Psoas muscle (tissue), 8 donors: ENCODE results near the gene ENSA. TPM values are rescaled to one million over a fixed set of nuclear protein-coding genes. Genes with fewer than 3 reads are reported as not detected.

Experiments used
- ATAC-seq, 4 donors: fragments of 200-7000 bp; cut with Tn5 transposase; one replicate each; pipeline ENCODE4 v1.9.1; 2020; ENCODE audit warnings: moderate library complexity in 3 of 4, mild to moderate bottlenecking in 2 of 4
- DNase-seq, 2 donors: peaks; one replicate each; pipeline ENCODE4 v3.0.0-alpha.2; 2020
- H3K27ac ChIP-seq: fragments of 200-600 bp; one replicate; pipeline ENCODE4 v1.8.0; 2022
- H3K27me3 ChIP-seq, 3 donors: fragments of 200-600 bp in 1 of 3; one replicate each; pipeline versions ENCODE4 v1.6.1 to v1.8.0; 2013 to 2022; ENCODE audit warnings: low read length in 2 of 3, mild to moderate bottlenecking in 2 of 3, moderate library complexity in 1 of 3; ENCODE audit not compliant: insufficient read depth in 3 of 3
- H3K36me3 ChIP-seq, 2 donors: fragments of 200-600 bp in 1 of 2; one replicate each; pipeline versions ENCODE4 v1.6.1 to v1.8.0; 2013 to 2022; ENCODE audit warnings: low read depth in 1 of 2, mild to moderate bottlenecking in 1 of 2, moderate library complexity in 1 of 2; ENCODE audit not compliant: insufficient read depth in 1 of 2
- H3K4me1 ChIP-seq: fragments of 200-600 bp; one replicate; pipeline ENCODE4 v1.8.0; 2022
- H3K4me3 ChIP-seq: fragments of 200-600 bp; one replicate; pipeline ENCODE4 v1.8.0; 2022; ENCODE audit warnings: mild to moderate bottlenecking
- H3K9me3 ChIP-seq: fragments of 200-600 bp; one replicate; pipeline ENCODE4 v1.8.0; 2022
- WGBS, 3 donors: extraction: QIAGEN DNeasy Blood & Tissue Kit; methylation state at CpG; one replicate each; pipeline versions ENCODE4 v1.1.6 to v1.1.7; 2013; 5-methylcytosine and 5-hydroxymethylcytosine counted together
- intact Hi-C, 2 donors: fragments of 100-400 bp; cut with DNase I; formaldehyde crosslinking; loops; one replicate each; pipeline versions ENCODE4 v1.11.0 to v1.14.2; 2022
- polyA plus RNA-seq, 3 donors: library from polyadenylated mRNA; stranded (reverse); fragments of 200-250 nt; gene quantifications; one replicate each; pipeline ENCODE4 v1.2.3, GENCODE V29; 2013
- total RNA-seq, 4 donors: library from RNA; stranded (reverse); fragmentation: NEBNext Ultra II Directional in 2 of 4; extraction: Animal tissue kit (Norgen Biotek cat#: 25700) in 2 of 4; gene quantifications; one replicate each; pipeline versions ENCODE4 v1.2.1 to v1.2.4, GENCODE V29; 2021 to 2023
- TF ChIP-seq, protein P1 (sequence below): fragments of 200-600 bp; IDR thresholded peaks from one replicate; pipeline ENCODE4 v1.8.0; 2022; ENCODE audit warnings: antibody characterized with exemption
- donor health status: healthy with polysubstance abuse.
- donor health status: DM: no; HTN: no; CAD: no; lungs with moderate emphysema.
- donor health status: Bipolar disorder and iron deficiency.
- donor health status: healthy.
- donor health status: DM: yes; HTN: yes; CAD: no.
- donor health status: DM: no; HTN: no; CAD: no.
- donor health status: DM: no; HTN: no; CAD: no.
- donor health status: DM: yes; HTN: yes; CAD: no.

Gene ENSA
- total and polyA plus RNA-seq, 7 donors: 76.7 to 199 (median 160) TPM

DNA sequence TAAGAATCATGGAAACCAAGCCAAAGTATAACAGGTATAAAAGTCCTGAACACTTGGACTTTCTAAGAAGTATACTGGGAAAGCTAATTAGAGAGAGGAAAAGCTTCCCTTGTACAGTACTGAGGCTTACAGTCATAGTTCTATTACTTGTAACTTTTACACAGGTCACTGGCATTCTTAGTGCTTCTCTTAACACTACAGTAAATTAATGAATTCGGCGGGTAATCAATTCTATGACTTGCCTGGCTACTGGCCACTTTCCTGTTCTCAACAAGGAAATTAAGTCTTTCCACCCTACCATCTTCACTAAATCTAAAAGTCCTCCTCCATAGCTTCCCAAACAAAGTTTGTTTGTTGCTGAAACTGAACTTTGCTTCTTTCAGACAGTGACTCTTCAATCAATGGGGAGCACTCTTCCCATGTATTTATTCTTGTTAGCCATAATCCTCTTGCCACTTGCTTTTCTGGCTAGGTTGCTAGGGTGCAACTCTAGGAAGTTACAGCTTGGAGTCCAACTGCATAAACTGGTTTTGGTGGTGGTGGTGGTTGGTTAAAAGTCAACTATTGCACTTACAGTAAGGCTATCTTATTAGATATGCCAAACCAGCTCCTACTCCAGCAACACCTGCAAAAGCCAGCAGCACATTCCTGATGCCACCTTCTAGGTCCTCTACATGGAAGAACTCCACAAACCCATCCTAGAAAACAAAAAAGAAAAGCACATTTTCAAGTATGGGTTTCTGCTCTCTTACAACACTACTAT lies 52.4 kb downstream of the ENSA start:
- Histone ChIP-seq H3K4me1 (peaks cover 39% of the 10 kb centered on the region), H3K4me3 (peak overlapping the region; percentile 92), H3K27ac (peak overlapping the region; percentile 100), H3K36me3 (peaks cover 18 to 64% of the 10 kb centered on the region in 2 donors), H3K9me3 (no peaks in the 10 kb centered on the region), H3K27me3 (no peaks in the 10 kb centered on the region)
- DNase-seq (no peak), ATAC-seq (no peak)
- 0 to 4% (median 0%) methylated on average over 2 of the region's 2 CpGs for WGBS, 3 donors
- TF ChIP-seq, protein P1, sequence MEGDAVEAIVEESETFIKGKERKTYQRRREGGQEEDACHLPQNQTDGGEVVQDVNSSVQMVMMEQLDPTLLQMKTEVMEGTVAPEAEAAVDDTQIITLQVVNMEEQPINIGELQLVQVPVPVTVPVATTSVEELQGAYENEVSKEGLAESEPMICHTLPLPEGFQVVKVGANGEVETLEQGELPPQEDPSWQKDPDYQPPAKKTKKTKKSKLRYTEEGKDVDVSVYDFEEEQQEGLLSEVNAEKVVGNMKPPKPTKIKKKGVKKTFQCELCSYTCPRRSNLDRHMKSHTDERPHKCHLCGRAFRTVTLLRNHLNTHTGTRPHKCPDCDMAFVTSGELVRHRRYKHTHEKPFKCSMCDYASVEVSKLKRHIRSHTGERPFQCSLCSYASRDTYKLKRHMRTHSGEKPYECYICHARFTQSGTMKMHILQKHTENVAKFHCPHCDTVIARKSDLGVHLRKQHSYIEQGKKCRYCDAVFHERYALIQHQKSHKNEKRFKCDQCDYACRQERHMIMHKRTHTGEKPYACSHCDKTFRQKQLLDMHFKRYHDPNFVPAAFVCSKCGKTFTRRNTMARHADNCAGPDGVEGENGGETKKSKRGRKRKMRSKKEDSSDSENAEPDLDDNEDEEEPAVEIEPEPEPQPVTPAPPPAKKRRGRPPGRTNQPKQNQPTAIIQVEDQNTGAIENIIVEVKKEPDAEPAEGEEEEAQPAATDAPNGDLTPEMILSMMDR: no peak
- intact Hi-C loops: loop anchor here (5.0 kb wide), 1 partner anchor 45 kb away; no protein-coding TSS in a partner anchor

DNA sequence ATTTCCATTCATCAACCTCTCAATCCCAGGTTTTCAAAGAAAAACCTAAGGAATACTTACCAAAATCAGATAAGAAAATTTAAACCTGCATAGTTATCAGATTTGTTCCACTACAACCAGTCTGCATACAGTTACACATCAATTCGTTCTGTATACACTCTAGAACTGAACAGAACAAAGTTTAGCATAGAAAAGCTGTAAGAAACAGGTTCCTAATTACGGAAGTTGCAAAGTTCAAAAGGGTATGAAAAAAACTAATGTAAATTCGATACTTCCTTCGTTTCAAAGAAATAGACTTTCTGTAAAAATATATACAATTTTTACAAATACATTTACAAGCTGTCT lies 53.1 kb downstream of the ENSA start:
- H3K36me3 ChIP-seq: peaks cover 18 to 65% of the 10 kb centered on the region in 2 donors
- H3K27me3 ChIP-seq: no peaks in the 10 kb centered on the region
- 0 to 3% (median 1%) methylated on average over 4 of the region's 4 CpGs for WGBS, 3 donors
- DNase-seq (no peak), ATAC-seq (no peak)
- H3K4me1 ChIP-seq: peaks cover 41% of the 10 kb centered on the region
- H3K27ac ChIP-seq: peak overlapping the region; percentile 100
- intact Hi-C loops: loop anchor here (5.0 kb wide), 1 partner anchor 46 kb away; no protein-coding TSS in a partner anchor
- H3K9me3 ChIP-seq: no peaks in the 10 kb centered on the region
- peak overlapping the region; percentile 92 for H3K4me3 ChIP-seq
- TF ChIP-seq, protein P1: no peak

DNA sequence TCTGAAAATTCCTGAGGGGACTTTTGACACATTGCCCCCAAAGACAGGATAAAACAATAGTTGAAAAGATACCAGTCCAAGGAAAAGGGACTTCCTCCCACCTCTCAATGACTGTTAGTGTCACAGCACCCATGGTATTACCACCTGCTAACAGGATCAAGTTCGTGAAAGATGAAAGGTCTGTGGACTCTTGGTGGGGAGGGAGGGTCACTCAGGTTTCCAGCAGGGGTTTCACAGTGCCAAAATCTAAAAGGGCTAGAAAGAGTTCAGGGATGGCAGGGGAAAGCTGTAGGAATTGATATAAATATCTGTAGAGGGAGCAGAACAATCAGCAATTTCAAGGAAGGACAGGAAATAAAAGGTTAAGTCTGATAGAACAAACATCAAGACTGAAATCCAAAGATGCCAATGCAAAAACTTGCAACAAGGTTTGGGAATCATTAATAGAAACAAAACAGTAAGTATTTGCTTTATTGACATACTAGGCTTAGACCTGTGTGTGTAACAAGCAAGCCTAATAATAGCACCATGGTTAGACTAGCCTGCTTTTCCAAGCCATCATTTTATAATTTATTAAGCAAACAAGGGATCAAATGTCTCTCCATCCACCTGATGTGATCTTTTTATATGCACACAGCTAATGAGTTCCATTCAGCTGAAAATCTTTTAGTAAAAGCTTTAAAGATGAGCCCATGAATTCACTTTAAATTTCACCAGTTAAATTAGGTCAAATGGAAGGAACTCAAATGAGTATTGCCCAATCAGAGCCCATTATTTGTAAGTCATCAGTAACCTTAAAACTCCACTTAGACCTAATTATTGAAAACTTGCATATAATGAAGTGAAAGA lies 53.7 kb downstream of the ENSA start:
- peak overlapping the region; percentile 100 for H3K27ac ChIP-seq
- no peak for DNase-seq
- peak overlapping the region; percentile 92 for H3K4me3 ChIP-seq
- no peaks in the 10 kb centered on the region for H3K27me3 ChIP-seq
- TF ChIP-seq, protein P1: no peak
- H3K36me3 ChIP-seq: peaks cover 18 to 71% of the 10 kb centered on the region in 2 donors
- intact Hi-C loops: loop anchor here (5.0 kb wide), 1 partner anchor 47 kb away; no protein-coding TSS in a partner anchor
- no peaks in the 10 kb centered on the region for H3K9me3 ChIP-seq
- peaks cover 41% of the 10 kb centered on the region for H3K4me1 ChIP-seq
- ATAC-seq: peak; percentile 23 to 62 (median 56)
- 0 to 3% (median 3%) methylated on average over 1 of the region's 1 CpG for WGBS, 3 donors

DNA sequence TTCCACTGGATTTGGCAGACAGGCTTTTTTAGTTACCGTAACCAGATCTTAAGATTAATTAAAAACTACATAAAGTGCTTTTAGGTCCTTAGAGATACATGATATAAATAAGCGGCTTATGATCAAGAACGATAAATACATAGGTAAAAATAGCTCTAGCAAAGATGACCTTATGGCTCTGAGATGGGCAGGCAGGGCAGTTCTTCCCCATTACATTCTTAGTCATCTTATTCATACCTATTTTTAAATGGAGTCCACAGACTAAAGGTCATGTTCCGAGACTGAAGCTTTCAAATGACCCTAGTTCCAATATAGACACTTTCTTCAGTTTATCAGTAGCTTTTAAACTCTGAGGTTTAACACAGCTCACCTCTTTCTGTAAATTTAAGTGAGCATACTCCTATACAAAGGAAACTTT lies 54.3 kb downstream of the ENSA start:
- intact Hi-C loops: loop anchor here (5.0 kb wide), 1 partner anchor 47 kb away; no protein-coding TSS in a partner anchor
- TF ChIP-seq, protein P1: no peak
- Histone ChIP-seq H3K4me1 (peaks cover 37% of the 10 kb centered on the region), H3K9me3 (no peaks in the 10 kb centered on the region), H3K27me3 (no peaks in the 10 kb centered on the region), H3K36me3 (peaks cover 18 to 73% of the 10 kb centered on the region in 2 donors), H3K4me3 (peak overlapping the region; percentile 92), H3K27ac (peak overlapping the region; percentile 100)
- DNase-seq: peak in 1 of 2 donors; percentile 51
- WGBS, 3 donors: 10 to 14% (median 11%) methylated on average over 4 of the region's 4 CpGs
- peak; percentile 53 to 68 (median 63) for ATAC-seq
